Measurements from ENCODE around the gene MLPH.
A peak's percentile ranks its signal among the peaks of the same experiment; 100 is the strongest.

Gene MLPH

GRCh38 chr2:237570776-237571335 lies 83.8 kb downstream of the MLPH start:
- DNase-seq (ENCODE audit: extremely low spot score) = no peak
- ChIA-PET CTCF (interaction anchor here (0.9 to 1.8 kb wide), 4 partner anchors 55 to 150 kb away, joined by 3 to 8 read pairs (median 4); no protein-coding TSS in a partner anchor), POLR2A (no interaction called here)
- TF ChIP-seq SUZ12 (IDR thresholded peaks at IDR 0.05) = no peak
- no peak for TF ChIP-seq TARDBP (IDR thresholded peaks at IDR 0.05)
- TF ChIP-seq L3MBTL2 (conservative IDR thresholded peaks at IDR 0.05) = no peak
- TF ChIP-seq ELF4 (IDR thresholded peaks at IDR 0.05) = no peak
- TF ChIP-seq ARNT (IDR thresholded peaks at IDR 0.05) = no peak
- TF ChIP-seq LEF1 (IDR thresholded peaks at IDR 0.05; ENCODE audit: borderline replicate concordance) = no peak
- TF ChIP-seq, protein P1, sequence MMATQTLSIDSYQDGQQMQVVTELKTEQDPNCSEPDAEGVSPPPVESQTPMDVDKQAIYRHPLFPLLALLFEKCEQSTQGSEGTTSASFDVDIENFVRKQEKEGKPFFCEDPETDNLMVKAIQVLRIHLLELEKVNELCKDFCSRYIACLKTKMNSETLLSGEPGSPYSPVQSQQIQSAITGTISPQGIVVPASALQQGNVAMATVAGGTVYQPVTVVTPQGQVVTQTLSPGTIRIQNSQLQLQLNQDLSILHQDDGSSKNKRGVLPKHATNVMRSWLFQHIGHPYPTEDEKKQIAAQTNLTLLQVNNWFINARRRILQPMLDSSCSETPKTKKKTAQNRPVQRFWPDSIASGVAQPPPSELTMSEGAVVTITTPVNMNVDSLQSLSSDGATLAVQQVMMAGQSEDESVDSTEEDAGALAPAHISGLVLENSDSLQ (IDR thresholded peaks at IDR 0.05) = no peak
- no peak for TF ChIP-seq FOXA1 (IDR thresholded peaks at IDR 0.05)
- TF ChIP-seq FOXK2 (IDR thresholded peaks at IDR 0.05) = no peak
- TF ChIP-seq HDGF (IDR thresholded peaks at IDR 0.05; ENCODE audit: borderline replicate concordance) = no peak
- TF ChIP-seq CTBP1 (IDR thresholded peaks at IDR 0.05; ENCODE audit: borderline replicate concordance) = no peak
- TF ChIP-seq SP1 (IDR thresholded peaks at IDR 0.05) = no peak
- TF ChIP-seq NFRKB (IDR thresholded peaks at IDR 0.05) = no peak

GRCh38 chr2:237571551-237571950 lies 84.5 kb downstream of the MLPH start:
- CTCF ChIA-PET = interaction anchor here (0.5 to 4.4 kb wide), 20 partner anchors 10 to 1453 kb away, joined by 3 to 63 read pairs (median 3); partner anchors contain the start of gene COL6A3
- no peak for DNase-seq (ENCODE audit: extremely low spot score)
- TF ChIP-seq SP1 (IDR thresholded peaks at IDR 0.05) (no peak), ZNF384 (IDR thresholded peaks at IDR 0.05) (no peak), FOXA1 (IDR thresholded peaks at IDR 0.05) (no peak), LEF1 (IDR thresholded peaks at IDR 0.05; ENCODE audit: borderline replicate concordance) (no peak), L3MBTL2 (conservative IDR thresholded peaks at IDR 0.05) (no peak), ELF4 (IDR thresholded peaks at IDR 0.05) (no peak), HDGF (IDR thresholded peaks at IDR 0.05; ENCODE audit: borderline replicate concordance) (no peak), NFRKB (IDR thresholded peaks at IDR 0.05) (no peak), FOXK2 (IDR thresholded peaks at IDR 0.05) (no peak), FOXM1 (IDR thresholded peaks at IDR 0.05; ENCODE audit: borderline replicate concordance) (no peak), CTBP1 (IDR thresholded peaks at IDR 0.05; ENCODE audit: borderline replicate concordance) (no peak), BHLHE40 (IDR thresholded peaks at IDR 0.05; ENCODE audit: borderline replicate concordance) (no peak), ARNT (IDR thresholded peaks at IDR 0.05) (no peak)
- POLR2A ChIA-PET = interaction anchor here (0.7 to 1.1 kb wide), 2 partner anchors 59 to 96 kb away, joined by 3 read pairs; no protein-coding TSS in a partner anchor

GRCh38 chr2:237572021-237572741 lies 85.1 kb downstream of the MLPH start:
- TF ChIP-seq LEF1 (IDR thresholded peaks at IDR 0.05; ENCODE audit: borderline replicate concordance) = no peak
- no peak for TF ChIP-seq FOXA1 (IDR thresholded peaks at IDR 0.05)
- no peak for TF ChIP-seq FOXK2 (IDR thresholded peaks at IDR 0.05)
- no peak for TF ChIP-seq ELF4 (IDR thresholded peaks at IDR 0.05)
- TF ChIP-seq TARDBP (IDR thresholded peaks at IDR 0.05) = no peak
- no peak for TF ChIP-seq ZNF384 (IDR thresholded peaks at IDR 0.05)
- TF ChIP-seq, protein P1 (IDR thresholded peaks at IDR 0.05) = no peak
- no peak for TF ChIP-seq CTBP1 (IDR thresholded peaks at IDR 0.05; ENCODE audit: borderline replicate concordance)
- TF ChIP-seq FOXM1 (IDR thresholded peaks at IDR 0.05; ENCODE audit: borderline replicate concordance) = no peak
- ChIA-PET CTCF (interaction anchor here (0.5 to 4.4 kb wide), 21 partner anchors 9 to 1453 kb away, joined by 3 to 63 read pairs (median 3); partner anchors contain the start of gene COL6A3), POLR2A (interaction anchor here (0.7 to 1.1 kb wide), 2 partner anchors 59 to 97 kb away, joined by 3 read pairs; no protein-coding TSS in a partner anchor)
- peak; percentile 94 for DNase-seq (ENCODE audit: extremely low spot score)

GRCh38 chr2:237572742-237573101 lies 85.7 kb downstream of the MLPH start:
- ChIA-PET CTCF (interaction anchor here (1.0 to 4.4 kb wide), 6 partner anchors 9 to 418 kb away, joined by 3 to 63 read pairs (median 6); no protein-coding TSS in a partner anchor), POLR2A (no interaction called here)
- DNase-seq (ENCODE audit: extremely low spot score) = no peak
- TF ChIP-seq ARNT (IDR thresholded peaks at IDR 0.05) (no peak), FOXK2 (IDR thresholded peaks at IDR 0.05) (no peak), CTBP1 (IDR thresholded peaks at IDR 0.05; ENCODE audit: borderline replicate concordance) (no peak), HDGF (IDR thresholded peaks at IDR 0.05; ENCODE audit: borderline replicate concordance) (no peak)

DNA sequence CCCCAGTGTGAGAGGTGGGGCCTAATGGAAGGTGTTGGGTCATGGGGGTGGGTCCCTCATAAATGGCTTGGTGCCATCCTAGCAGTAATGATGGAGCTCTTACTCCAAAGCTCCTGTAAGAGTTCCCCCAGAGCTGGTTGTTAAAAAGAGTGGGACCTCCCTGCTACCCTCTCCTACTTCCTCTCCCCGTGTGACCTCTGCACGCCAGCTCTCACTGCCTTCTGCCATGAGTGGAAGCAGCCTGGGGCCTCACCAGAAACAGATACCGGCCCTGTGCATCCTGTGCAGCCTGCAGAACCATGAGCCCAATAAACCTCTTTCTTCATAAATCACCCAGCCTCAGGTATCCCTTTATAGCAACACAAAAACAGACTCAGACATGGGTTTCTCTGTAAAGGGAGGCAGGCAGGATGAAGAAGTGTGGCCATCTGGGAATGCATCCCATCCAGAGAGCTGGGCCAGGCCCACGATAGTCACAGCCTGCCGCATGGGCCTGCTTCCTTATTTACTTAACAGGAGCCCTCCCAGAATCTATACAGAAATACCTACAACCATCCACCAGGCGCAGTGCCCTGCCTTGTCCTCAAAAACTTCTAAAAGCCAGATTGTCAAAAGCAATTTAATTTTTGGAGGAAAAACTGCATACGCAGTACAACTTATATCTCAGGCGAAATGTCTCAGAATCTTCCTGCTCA lies 86.8 kb downstream of the MLPH start:
- POLR2A ChIA-PET = interaction anchor here (1.0 kb wide), 1 partner anchor 61 kb away, joined by 3 read pairs; no protein-coding TSS in a partner anchor
- CTCF ChIA-PET = interaction anchor here (4.4 kb wide), 1 partner anchor 61 kb away, joined by 63 read pairs; no protein-coding TSS in a partner anchor
- no peak for TF ChIP-seq BHLHE40 (IDR thresholded peaks at IDR 0.05; ENCODE audit: borderline replicate concordance)
- no peak for TF ChIP-seq SUZ12 (IDR thresholded peaks at IDR 0.05)
- no peak for TF ChIP-seq ARNT (IDR thresholded peaks at IDR 0.05)
- DNase-seq (ENCODE audit: extremely low spot score) = no peak

- DNase-seq (ENCODE audit: extremely low spot score) = no peak
- POLR2A ChIA-PET = no interaction called here
- CTCF ChIA-PET = interaction anchor here (4.4 kb wide), 1 partner anchor 61 kb away, joined by 63 read pairs; no protein-coding TSS in a partner anchor
- TF ChIP-seq HDGF (IDR thresholded peaks at IDR 0.05; ENCODE audit: borderline replicate concordance) = no peak
- TF ChIP-seq, protein P1 (IDR thresholded peaks at IDR 0.05) = no peak
- TF ChIP-seq CTBP1 (IDR thresholded peaks at IDR 0.05; ENCODE audit: borderline replicate concordance) = no peak
- TF ChIP-seq NFRKB (IDR thresholded peaks at IDR 0.05) = no peak
- no peak for TF ChIP-seq ELF4 (IDR thresholded peaks at IDR 0.05)
- TF ChIP-seq LEF1 (IDR thresholded peaks at IDR 0.05; ENCODE audit: borderline replicate concordance) = no peak
- no peak for TF ChIP-seq TARDBP (IDR thresholded peaks at IDR 0.05)
Observed at GRCh38 chr2:237574467-237574866, 87.4 kb downstream of the MLPH start.
